Epidermal melanocyte (primary cell): Measurements from ENCODE around the gene AMOTL1.
"Not testable (repeated sequence)": the region's sequence is repeated elsewhere in the genome, so short reads cannot be mapped to it uniquely, and the experiment has no call there.

Experiments
- DNase-seq: peaks from one replicate; pipeline ENCODE4 v3.0.0; 2011; ENCODE audit warnings: low spot score; ENCODE audit not compliant: insufficient read length

The AMOTL1 gene

GRCh38 chr11:94770563-94771120 is 2.5 kb downstream of the AMOTL1 start:
- DNase-seq: no peak

GRCh38 chr11:94771390-94771789 is 3.2 kb downstream of the AMOTL1 start:
- DNase-seq: no peak

GRCh38 chr11:94771951-94772350 is 3.8 kb downstream of the AMOTL1 start:
- no peak for DNase-seq

- no peak for DNase-seq
Measured at GRCh38 chr11:94773842-94774241, 5.7 kb downstream of the AMOTL1 start.

- DNase-seq: no peak
Measured at GRCh38 chr11:94774345-94774744, 6.2 kb downstream of the AMOTL1 start.

GRCh38 chr11:94775567-94776327 is 7.6 kb downstream of the AMOTL1 start:
- no peak for DNase-seq

- no peak for DNase-seq
Measured at GRCh38 chr11:94776351-94777321, 8.5 kb downstream of the AMOTL1 start.

GRCh38 chr11:94780432-94780831 is 12.3 kb downstream of the AMOTL1 start:
- DNase-seq: no peak

- DNase-seq: no peak
Measured at GRCh38 chr11:94781837-94782236, 13.7 kb downstream of the AMOTL1 start.

- no peak for DNase-seq
Measured at GRCh38 chr11:94782446-94782845, 14.3 kb downstream of the AMOTL1 start.

GRCh38 chr11:94784884-94785283 is 16.7 kb downstream of the AMOTL1 start:
- DNase-seq: no peak

GRCh38 chr11:94785509-94785908 is 17.4 kb downstream of the AMOTL1 start:
- no peak for DNase-seq

GRCh38 chr11:94786264-94787126 is 18.3 kb downstream of the AMOTL1 start:
- DNase-seq: no peak

GRCh38 chr11:94787801-94788200 is 19.6 kb downstream of the AMOTL1 start:
- no peak for DNase-seq

- no peak for DNase-seq
Measured at GRCh38 chr11:94788396-94788795, 20.2 kb downstream of the AMOTL1 start.

GRCh38 chr11:94790197-94790596 is 22.0 kb downstream of the AMOTL1 start:
- DNase-seq: no peak

GRCh38 chr11:94790661-94791180 is 22.6 kb downstream of the AMOTL1 start:
- no peak for DNase-seq

- no peak for DNase-seq
Measured at GRCh38 chr11:94791216-94791889, 23.2 kb downstream of the AMOTL1 start.

- DNase-seq: not testable (repeated sequence)
Measured at GRCh38 chr11:94791942-94792341, 23.8 kb downstream of the AMOTL1 start.

GRCh38 chr11:94792451-94792850 is 24.3 kb downstream of the AMOTL1 start:
- DNase-seq: no peak
